DMS53 (cell line): ENCODE data around the gene PLCXD3.

ENCODE experiments used
- DNase-seq: peaks from one replicate; lab custom pipeline; 2025; lab: John Stamatoyannopoulos, UW

PLCXD3 gene

DNA sequence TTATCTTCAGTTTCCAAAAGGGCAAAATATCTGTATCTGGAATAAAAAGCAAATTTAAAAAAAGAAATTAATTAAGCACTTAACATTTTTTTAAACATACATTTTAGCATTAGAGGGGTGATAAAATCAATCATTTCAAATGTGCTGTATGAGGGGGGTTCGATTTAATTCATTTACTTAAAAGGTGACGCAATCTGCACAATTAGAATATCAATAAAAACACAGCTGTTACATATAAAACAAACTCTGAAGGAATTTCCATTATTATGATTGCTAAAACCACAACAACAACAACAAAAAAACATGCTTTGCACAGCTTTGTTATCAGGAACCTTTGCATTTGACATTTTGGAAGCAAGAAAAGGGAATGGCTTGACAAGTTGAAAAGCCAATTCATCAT lies 225.5 kb downstream of the PLCXD3 start:
- DNase-seq, result no peak

GRCh38 chr5:41281215-41281810 lies 229.1 kb downstream of the PLCXD3 start:
- no peak for DNase-seq

- no peak for DNase-seq
Measured at GRCh38 chr5:41279040-41279439, 231.4 kb downstream of the PLCXD3 start.

DNA sequence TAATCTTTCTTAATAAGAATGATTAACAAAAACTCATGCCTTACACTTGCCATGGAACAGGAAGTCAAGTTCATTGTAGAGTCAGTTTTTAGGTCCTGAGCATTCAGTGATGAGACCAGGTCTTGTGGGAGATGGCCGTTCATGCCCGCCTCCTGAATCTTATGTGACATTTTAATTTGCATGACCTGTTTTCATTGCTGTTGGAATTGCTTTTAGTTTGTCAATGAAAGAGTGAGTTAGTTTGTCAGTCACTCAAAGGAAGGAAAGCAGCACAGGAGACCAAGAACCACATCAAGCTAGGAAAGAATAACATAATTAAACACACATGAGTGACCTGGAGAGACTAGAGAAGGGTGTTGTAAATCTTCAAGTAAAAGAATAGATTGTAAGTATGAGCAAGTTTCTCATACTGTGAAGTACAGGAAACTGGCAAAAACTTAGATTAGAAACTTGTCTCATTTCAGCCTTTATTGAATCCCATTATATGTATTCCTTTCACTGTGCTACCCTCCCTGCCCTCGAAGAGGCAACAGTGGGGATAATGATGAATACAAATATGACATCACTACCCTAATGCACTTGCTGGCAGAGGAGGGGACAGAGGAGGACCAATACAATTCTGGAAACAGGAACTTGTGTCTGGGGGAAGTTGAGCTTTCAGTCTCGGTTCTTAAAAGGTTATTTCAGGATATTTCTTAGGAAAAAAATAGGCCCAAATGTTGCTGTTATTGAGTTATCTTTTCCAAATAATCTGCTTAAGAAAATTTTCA lies 232.7 kb downstream of the PLCXD3 start:
- DNase-seq, result no peak

DNA sequence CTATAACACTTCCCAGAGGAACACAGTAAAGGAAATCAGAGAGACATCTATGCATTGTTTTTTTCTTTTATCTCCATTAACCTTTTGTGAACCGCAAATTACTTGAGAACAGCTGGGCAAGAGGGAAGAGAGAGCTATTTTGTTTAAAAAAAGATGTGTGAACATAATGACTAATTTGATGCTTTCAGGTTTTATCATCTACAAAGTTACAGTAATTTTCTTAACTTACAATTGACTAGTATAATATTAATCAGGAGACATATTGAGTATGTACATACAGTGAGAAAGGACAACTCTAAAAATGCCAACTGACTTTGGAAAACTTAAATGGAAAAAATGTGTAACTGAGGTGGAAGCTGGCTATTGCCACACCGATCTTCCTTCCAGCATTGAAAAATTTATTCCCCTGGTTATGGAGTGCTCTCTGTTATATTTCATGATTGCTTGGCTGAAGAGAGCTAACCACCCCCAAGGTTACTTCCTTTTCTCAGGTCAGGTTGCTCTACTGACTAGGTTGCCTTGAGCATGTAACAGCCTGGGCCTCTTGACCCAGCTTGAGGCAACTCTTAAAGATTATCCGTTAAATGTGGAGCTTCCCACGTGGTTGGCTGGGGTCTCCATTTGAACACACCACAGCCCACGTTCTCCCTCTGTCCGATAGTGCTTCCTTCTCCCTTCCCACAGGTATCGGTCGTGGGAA lies 234.4 kb downstream of the PLCXD3 start:
- no peak for DNase-seq

DNA sequence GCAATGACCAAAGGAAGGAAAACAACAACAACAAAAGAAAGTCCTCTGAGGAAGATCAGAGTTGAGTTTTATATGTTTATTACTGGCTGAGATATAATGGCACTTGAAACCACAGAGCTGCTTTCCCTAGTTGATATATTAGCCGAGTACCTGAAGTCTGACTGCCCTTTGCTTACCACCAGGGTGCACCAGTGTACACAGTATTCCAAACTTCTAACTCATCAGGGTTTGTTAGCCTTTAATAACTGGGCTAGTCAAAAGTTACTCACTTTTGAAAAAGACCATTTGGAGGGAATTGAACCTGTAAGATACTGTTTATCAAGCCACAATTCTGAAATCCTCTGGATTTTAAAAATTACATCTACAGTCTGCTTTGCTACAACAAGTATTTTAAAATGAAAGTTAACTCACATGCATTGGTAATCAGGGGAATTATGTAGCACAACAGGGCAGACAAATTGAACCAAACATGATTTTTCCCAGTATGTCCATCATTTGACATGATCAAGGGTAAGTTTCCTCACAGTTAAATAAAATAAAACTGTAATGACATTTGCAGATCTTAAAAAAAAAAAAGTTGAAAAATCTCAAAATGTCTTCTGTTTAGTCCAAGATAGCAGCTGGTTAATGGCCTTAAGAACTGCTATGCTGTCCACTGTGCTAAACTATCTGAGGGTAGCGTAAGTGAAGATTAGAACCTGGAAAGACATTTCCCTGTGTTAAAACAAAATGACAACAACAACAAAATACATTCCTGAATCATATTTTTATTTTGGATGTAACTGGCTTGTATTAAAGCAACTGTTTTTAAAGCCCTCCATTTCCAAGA lies 239.8 kb downstream of the PLCXD3 start:
- peak; percentile 64 for DNase-seq

DNA sequence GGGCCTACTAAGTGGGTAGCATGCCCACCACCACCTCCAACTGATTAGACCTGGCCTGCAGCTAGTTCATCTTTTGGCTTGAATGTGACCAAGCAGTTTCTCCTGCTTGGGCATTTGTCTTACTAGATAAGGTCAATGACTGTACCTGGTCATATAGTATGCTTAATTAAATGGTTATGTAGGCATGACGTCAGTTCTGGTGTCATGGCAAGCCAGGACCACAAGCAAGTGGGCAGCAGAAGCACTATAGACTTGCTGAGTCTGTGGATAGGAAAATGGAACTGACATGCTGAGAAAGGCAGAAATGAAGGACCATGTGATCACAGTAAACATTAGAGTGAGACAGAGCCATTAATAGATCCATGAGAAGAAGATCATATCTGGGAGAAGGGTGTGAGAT lies 241.5 kb downstream of the PLCXD3 start:
- no peak for DNase-seq

DNA sequence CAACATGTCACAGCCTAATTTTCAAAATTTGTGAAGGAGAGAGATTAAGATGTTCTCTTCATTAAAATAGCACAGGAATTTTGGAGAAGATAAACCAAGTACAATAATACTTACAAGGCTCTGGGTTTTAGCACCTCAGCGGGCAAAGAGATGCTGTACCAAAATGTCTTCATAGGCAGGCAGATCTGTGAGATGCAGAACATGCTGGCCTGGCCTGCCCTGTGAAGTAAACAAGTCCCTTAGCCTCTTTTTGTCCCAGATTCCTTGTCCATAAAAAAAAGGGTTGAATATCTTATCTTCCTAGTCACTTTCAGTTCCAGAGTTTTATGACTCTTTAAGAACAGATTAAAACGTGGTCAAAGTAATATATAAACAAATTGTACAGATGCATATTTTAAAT lies 244.0 kb downstream of the PLCXD3 start:
- DNase-seq, result no peak

GRCh38 chr5:41264019-41264418 lies 246.4 kb downstream of the PLCXD3 start:
- DNase-seq, result no peak

DNA sequence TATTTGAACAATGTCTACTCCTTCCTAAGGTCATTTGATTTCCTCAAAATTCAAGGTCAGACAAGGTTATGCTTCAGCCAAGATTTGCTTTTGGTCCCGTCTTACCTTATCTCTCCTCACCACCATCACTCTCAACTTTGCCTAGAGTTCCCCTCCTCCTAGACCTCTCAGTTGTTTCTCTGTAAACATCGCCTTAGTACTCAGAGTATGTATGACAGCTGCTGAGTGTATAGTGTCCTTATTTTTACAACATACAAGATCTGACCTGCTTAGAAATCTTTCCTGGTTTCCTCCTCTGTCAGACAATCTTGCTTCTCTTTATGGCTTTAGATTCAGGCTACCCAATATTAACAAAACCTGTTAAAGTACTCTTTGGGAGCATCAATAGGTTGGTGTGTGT lies 247.1 kb downstream of the PLCXD3 start:
- DNase-seq, result no peak
